BLaER1 (cell line): ENCODE results near the gene STOX2.
"Not testable (repeated sequence)": the region's sequence is repeated elsewhere in the genome, so short reads cannot be mapped to it uniquely, and the experiment has no call there.

Source experiments
- H3K27ac ChIP-seq: shearing (Covaris generic); formaldehyde crosslinking; 2 replicates; pipeline ENCODE4 v1.8.1; 2022
- H3K27me3 ChIP-seq: shearing (Covaris generic); formaldehyde crosslinking; 2 replicates; pipeline ENCODE4 v1.8.1; 2022
- H3K36me3 ChIP-seq: shearing (Covaris generic); formaldehyde crosslinking; 2 replicates; pipeline ENCODE4 v1.8.1; 2022
- H3K4me1 ChIP-seq: shearing (Covaris generic); formaldehyde crosslinking; 2 replicates; pipeline ENCODE4 v1.8.1; 2022
- H3K4me2 ChIP-seq: shearing (Covaris generic); formaldehyde crosslinking; 2 replicates; pipeline ENCODE4 v1.8.1; 2022
- H3K4me3 ChIP-seq: shearing (Covaris generic); formaldehyde crosslinking; 2 replicates; pipeline ENCODE4 v1.8.1; 2022
- H3K9ac ChIP-seq: shearing (Covaris generic); formaldehyde crosslinking; 2 replicates; pipeline ENCODE4 v1.8.1; 2022
- H3K9me3 ChIP-seq: shearing (Covaris generic); formaldehyde crosslinking; 2 replicates; pipeline ENCODE4 v1.8.1; 2022
- H4K20me1 ChIP-seq: shearing (Covaris generic); formaldehyde crosslinking; 2 replicates; pipeline ENCODE4 v1.8.1; 2022
- Cebpa-rat ChIP-seq: shearing (Covaris generic); IDR thresholded peaks from 2 replicates; pipeline ENCODE4 v1.8.1; 2022

STOX2 gene

GRCh38 chr4:183934761-183935160, 29.7 kb downstream of the STOX2 start:
- H3K27ac ChIP-seq: no peak overlapping the region

GRCh38 chr4:183935355-183936005, 30.4 kb downstream of the STOX2 start:
- H3K4me3 ChIP-seq: no peak overlapping the region
- H3K4me2 ChIP-seq: no peak overlapping the region
- no peaks in the 10 kb centered on the region for H3K36me3 ChIP-seq
- no peak overlapping the region for H3K27ac ChIP-seq
- H3K9ac ChIP-seq: no peak overlapping the region
- TF ChIP-seq Cebpa-rat: no peak
- H3K4me1 ChIP-seq: no peaks in the 10 kb centered on the region
- H3K27me3 ChIP-seq: no peaks in the 10 kb centered on the region
- H4K20me1 ChIP-seq: no peaks in the 10 kb centered on the region
- H3K9me3 ChIP-seq: no peaks in the 10 kb centered on the region

More at GRCh38 chr4:183934761-183935160, 29.7 kb downstream of the STOX2 start:
- Histone ChIP-seq H3K9me3 (no peaks in the 10 kb centered on the region), H3K27me3 (no peaks in the 10 kb centered on the region), H3K4me1 (no peaks in the 10 kb centered on the region), H3K4me3 (no peak overlapping the region), H3K9ac (no peak overlapping the region), H3K36me3 (no peaks in the 10 kb centered on the region), H4K20me1 (no peaks in the 10 kb centered on the region), H3K4me2 (no peak overlapping the region)
- TF ChIP-seq Cebpa-rat: no peak

- H3K36me3 ChIP-seq: no peaks in the 10 kb centered on the region
- H3K4me3 ChIP-seq: no peak overlapping the region
- H3K4me2 ChIP-seq: no peak overlapping the region
- no peaks in the 10 kb centered on the region for H4K20me1 ChIP-seq
- no peaks in the 10 kb centered on the region for H3K4me1 ChIP-seq
- no peaks in the 10 kb centered on the region for H3K27me3 ChIP-seq
- no peak for TF ChIP-seq Cebpa-rat
- H3K9me3 ChIP-seq: no peaks in the 10 kb centered on the region
- no peak overlapping the region for H3K9ac ChIP-seq
- no peak overlapping the region for H3K27ac ChIP-seq
Observed at GRCh38 chr4:183936047-183936446, 30.9 kb downstream of the STOX2 start.

- no peaks in the 10 kb centered on the region for H3K36me3 ChIP-seq
- H3K27me3 ChIP-seq: no peaks in the 10 kb centered on the region
- no peaks in the 10 kb centered on the region for H3K9me3 ChIP-seq
- H3K4me3 ChIP-seq: no peak overlapping the region
- H3K4me2 ChIP-seq: no peak overlapping the region
- H4K20me1 ChIP-seq: no peaks in the 10 kb centered on the region
- H3K9ac ChIP-seq: no peak overlapping the region
- no peaks in the 10 kb centered on the region for H3K4me1 ChIP-seq
- H3K27ac ChIP-seq: no peak overlapping the region
- TF ChIP-seq Cebpa-rat: no peak
Observed at GRCh38 chr4:183936574-183937345, 31.7 kb downstream of the STOX2 start.

- TF ChIP-seq Cebpa-rat: no peak
- Histone ChIP-seq H3K9me3 (no peaks in the 10 kb centered on the region), H3K36me3 (no peaks in the 10 kb centered on the region), H3K4me3 (no peak overlapping the region), H3K4me1 (peaks cover 9% of the 10 kb centered on the region), H3K27me3 (no peaks in the 10 kb centered on the region), H4K20me1 (no peaks in the 10 kb centered on the region), H3K27ac (no peak overlapping the region), H3K9ac (no peak overlapping the region), H3K4me2 (no peak overlapping the region)
Observed at GRCh38 chr4:183940864-183941263, 35.8 kb downstream of the STOX2 start.

- no peaks in the 10 kb centered on the region for H3K36me3 ChIP-seq
- H3K4me2 ChIP-seq: no peak overlapping the region
- TF ChIP-seq Cebpa-rat: no peak
- H3K27ac ChIP-seq: no peak overlapping the region
- no peaks in the 10 kb centered on the region for H4K20me1 ChIP-seq
- no peaks in the 10 kb centered on the region for H3K9me3 ChIP-seq
- no peak overlapping the region for H3K4me3 ChIP-seq
- peaks cover 19% of the 10 kb centered on the region for H3K4me1 ChIP-seq
- H3K9ac ChIP-seq: no peak overlapping the region
- H3K27me3 ChIP-seq: no peaks in the 10 kb centered on the region
Observed at GRCh38 chr4:183941964-183942363, 36.9 kb downstream of the STOX2 start.

GRCh38 chr4:183945741-183946140, 40.6 kb downstream of the STOX2 start:
- no peaks in the 10 kb centered on the region for H3K36me3 ChIP-seq
- no peak for TF ChIP-seq Cebpa-rat
- no peaks in the 10 kb centered on the region for H3K27me3 ChIP-seq
- no peak overlapping the region for H3K9ac ChIP-seq
- H3K4me1 ChIP-seq: peaks cover 19% of the 10 kb centered on the region
- H3K9me3 ChIP-seq: no peaks in the 10 kb centered on the region
- no peak overlapping the region for H3K27ac ChIP-seq
- peak overlapping the region; percentile 41 for H3K4me2 ChIP-seq
- H3K4me3 ChIP-seq: no peak overlapping the region
- no peaks in the 10 kb centered on the region for H4K20me1 ChIP-seq

GRCh38 chr4:183950536-183950935, 45.4 kb downstream of the STOX2 start:
- Histone ChIP-seq H4K20me1 (no peaks in the 10 kb centered on the region), H3K4me2 (no peak overlapping the region), H3K9me3 (no peaks in the 10 kb centered on the region), H3K27ac (no peak overlapping the region), H3K4me1 (peaks cover 13% of the 10 kb centered on the region), H3K4me3 (no peak overlapping the region), H3K36me3 (no peaks in the 10 kb centered on the region), H3K9ac (no peak overlapping the region), H3K27me3 (no peaks in the 10 kb centered on the region)
- no peak for TF ChIP-seq Cebpa-rat

- H3K4me2 ChIP-seq, H3K36me3 ChIP-seq, H4K20me1 ChIP-seq, H3K9me3 ChIP-seq, H3K27ac ChIP-seq, H3K9ac ChIP-seq, H3K4me3 ChIP-seq, H3K27me3 ChIP-seq, H3K4me1 ChIP-seq: not testable (repeated sequence)
Observed at GRCh38 chr4:183952652-183953051, 47.5 kb downstream of the STOX2 start.

- Histone ChIP-seq H3K4me3 (no peak overlapping the region), H3K9ac (no peak overlapping the region), H3K4me1 (peaks cover 9% of the 10 kb centered on the region), H3K4me2 (no peak overlapping the region), H3K9me3 (no peaks in the 10 kb centered on the region), H3K27me3 (no peaks in the 10 kb centered on the region), H4K20me1 (no peaks in the 10 kb centered on the region), H3K27ac (no peak overlapping the region), H3K36me3 (no peaks in the 10 kb centered on the region)
- TF ChIP-seq Cebpa-rat: no peak
Observed at GRCh38 chr4:183959319-183960045, 54.4 kb downstream of the STOX2 start.
